GM12878 (cell line): ENCODE data around the gene ISOC2. TPM values are rescaled to one million over a fixed set of nuclear protein-coding genes. Genes with fewer than 3 reads are reported as not detected.

ENCODE experiments used
- ATAC-seq: fragments of 200-7000 bp; cut with Tn5 transposase; 3 replicates; pipeline ENCODE4 v1.9.1; 2020; ENCODE audit warnings: mild to moderate bottlenecking, moderate library complexity
- BruUV-seq: library from RNA; stranded (reverse); fragments of 400-500 nt; replicated peaks from 2 replicates; lab custom pipeline; 2021; lab: Mats Ljungman, UMichigan
- CTCF ChIA-PET: fragments of 300-600 bp; sonication (Branson Sonifier 250); formaldehyde crosslinking; extraction: SDS; loops from one replicate; lab custom pipeline; 2021; ENCODE audit warnings: inconsistent platforms; lab: Yijun Ruan, JAX
- POLR2A ChIA-PET: fragments of 350-600 bp; formaldehyde crosslinking; extraction: SDS; loops from one replicate; lab custom pipeline; 2021; ENCODE audit warnings: inconsistent platforms; lab: Charles Lee
- RAD21 ChIA-PET: fragments of 300-600 bp; sonication (Branson Sonifier 250); formaldehyde crosslinking; loops from one replicate; lab custom pipeline; 2023; ENCODE audit warnings: antibody characterized with exemption; ENCODE audit not compliant: unreplicated experiment; lab: Charles Lee
- SMC1A ChIA-PET: fragments of 300-600 bp; sonication (Branson Sonifier 250); formaldehyde crosslinking; loops from one replicate; lab custom pipeline; 2023; ENCODE audit not compliant: unreplicated experiment, uncharacterized antibody; lab: Charles Lee
- DNase-seq: peaks from one replicate; pipeline ENCODE4 v3.0.0-alpha.2; 2011; ENCODE audit warnings: low read depth, low spot score
- FAIRE-seq: peaks from 3 replicates; lab custom pipeline; 2011; peaks lifted over from hg19 to GRCh38; lab: Jason Lieb, UNC
- H2AFZ ChIP-seq: 2 replicates; pipeline ENCODE4 v1.6.0; 2011; ENCODE audit warnings: low read depth, low read length, control low read depth; ENCODE audit not compliant: control insufficient read depth
- H3K27ac ChIP-seq: 2 replicates; pipeline ENCODE4 v1.5.1; 2011; ENCODE audit warnings: control low read depth; ENCODE audit not compliant: control insufficient read depth, insufficient read depth
- H3K27me3 ChIP-seq, 2 experiments: replicated peaks in 1 of 2; 2 replicates each; pipeline versions ENCODE4 v1.6.0 to v1.6.1; 2011; ENCODE audit warnings: low read length in 1 of 2; ENCODE audit not compliant: control insufficient read depth in 2 of 2, insufficient read depth in 2 of 2
- H3K36me3 ChIP-seq, 2 experiments: 2 replicates each; pipeline ENCODE4 v1.5.1; 2011; ENCODE audit warnings: low read length in 1 of 2; ENCODE audit not compliant: control insufficient read depth in 2 of 2, insufficient read depth in 2 of 2
- H3K4me1 ChIP-seq: 2 replicates; pipeline ENCODE4 v1.6.1; 2011; ENCODE audit warnings: mild to moderate bottlenecking, low read length, moderate library complexity, mixed read lengths; ENCODE audit not compliant: control insufficient read depth, insufficient read depth
- H3K4me2 ChIP-seq: 2 replicates; pipeline ENCODE4 v1.6.0; 2011; ENCODE audit warnings: control low read depth; ENCODE audit not compliant: control insufficient read depth, insufficient read depth
- H3K4me3 ChIP-seq: fragments of 200-600 bp; sonication (generic); 2 replicates; pipeline ENCODE4 v1.5.1; 2016
- H3K79me2 ChIP-seq: 2 replicates; pipeline ENCODE4 v1.6.0; 2011; ENCODE audit warnings: low read length; ENCODE audit not compliant: control insufficient read depth, insufficient read depth
- H3K9ac ChIP-seq: 2 replicates; pipeline ENCODE4 v1.8.0; 2011; ENCODE audit warnings: low read length, control low read depth, mixed read lengths; ENCODE audit not compliant: control insufficient read depth, insufficient read depth
- H3K9me3 ChIP-seq: replicated peaks from 3 replicates; pipeline ENCODE4 v1.5.1; 2011; ENCODE audit warnings: mild to moderate bottlenecking, low read length; ENCODE audit not compliant: control insufficient read depth, insufficient read depth
- H4K20me1 ChIP-seq: 2 replicates; pipeline ENCODE4 v1.6.0; 2011; ENCODE audit not compliant: control insufficient read depth, insufficient read depth
- CREM ChIP-seq: IDR thresholded peaks from 2 replicates; pipeline ENCODE4 v1.6.1; 2014; ENCODE audit warnings: antibody characterized with exemption, low read depth
- FOXK2 ChIP-seq: fragments of 450-650 bp; IDR thresholded peaks from 2 replicates; pipeline ENCODE4 v1.6.1; 2017; ENCODE audit warnings: mild to moderate bottlenecking, moderate library complexity
- MXI1 ChIP-seq: fragments of 150-350 bp; IDR thresholded peaks from 2 replicates; pipeline ENCODE4 v1.6.1; 2011; ENCODE audit warnings: low read depth, mild to moderate bottlenecking, inconsistent platforms, low read length, improper control_type of control experiment
- NFYB ChIP-seq: IDR thresholded peaks from 2 replicates; pipeline ENCODE4 v1.6.1; 2011; ENCODE audit warnings: low read depth, mild to moderate bottlenecking, low read length, improper control_type of control experiment, moderate library complexity; ENCODE audit not compliant: insufficient read depth
- POLR2A ChIP-seq: IDR thresholded peaks from 2 replicates; pipeline ENCODE4 v1.6.1; 2011; ENCODE audit warnings: low read depth, mild to moderate bottlenecking, low read length
- POU2F2 ChIP-seq: IDR thresholded peaks from 3 replicates; pipeline ENCODE4 v1.6.1; 2011; ENCODE audit warnings: low read depth, mild to moderate bottlenecking, low read length, borderline replicate concordance
- SUZ12 ChIP-seq: fragments of 200-600 bp; sonication (generic); IDR thresholded peaks from one replicate; pipeline ENCODE4 v1.6.1; 2018; ENCODE audit warnings: antibody characterized with exemption, mild to moderate bottlenecking; ENCODE audit not compliant: unreplicated experiment
- TAF1 ChIP-seq: IDR thresholded peaks from 2 replicates; pipeline ENCODE4 v1.6.1; 2011; ENCODE audit warnings: mild to moderate bottlenecking, low read depth, low read length, borderline replicate concordance
- WGBS: methylation state at CpG from one replicate; pipeline ENCODE4 v1.1.6; 2016; ENCODE audit warnings: low lambda C conversion rate; ENCODE audit not compliant: insufficient replicate concordance, insufficient coverage; ENCODE audit errors: missing lambda C conversion rate; 5-methylcytosine and 5-hydroxymethylcytosine counted together
- in situ Hi-C: fragments of 300-500 bp; cut with MboI; formaldehyde crosslinking; loops from 9 replicates; pipeline ENCODE4 v1.14.3; 2018; ENCODE audit warnings: mixed read lengths
- intact Hi-C: fragments of 100-400 bp; cut with micrococcal nuclease; formaldehyde crosslinking; loops from one replicate; pipeline ENCODE4 v1.14.2; 2022; ENCODE audit not compliant: unreplicated experiment
- polyA plus RNA-seq, 11 experiments: library from polyadenylated mRNA; depleted of rRNA in 4 of 11; unstranded in 6 of 11; stranded (reverse) in 5 of 11; fragments of >200 nt; fragmentation: Nextera tagmentation in 4 of 11; fragmentation: Illumina TruSeq in 1 of 11; extraction: Ambion mirVana in 4 of 11; extraction: Trizol in 1 of 11; gene quantifications; 1 replicate in 1 of 11; 2 replicates in 10 of 11; pipeline versions ENCODE4 v1.2.1 to v1.2.3, GENCODE V29; 2011 to 2016; ENCODE audit warnings: inconsistent platforms in 2 of 11, missing spikeins in 2 of 11, low read depth in 1 of 11
- total RNA-seq, 4 experiments: library from RNA; depleted of rRNA in 3 of 4; stranded (reverse); fragments of >200 nt in 3 of 4; fragmentation: Illumina TruSeq in 1 of 4; extraction: Trizol in 1 of 4; gene quantifications; 2 replicates each; pipeline versions ENCODE4 v1.2.1 to v1.2.3, GENCODE V29; 2013 to 2021

ISOC2 gene
- total and polyA plus RNA-seq, 10 of the 15 experiments (the other 5 are each of a cell fraction or from before 2014, with no cell fraction given), result 0.72 to 238 (median 56.9) TPM

- ChIA-PET RAD21 (no interaction called here), POLR2A (no interaction called here), CTCF (interaction anchor here (0.8 to 2.0 kb wide), 3 partner anchors 16 to 112 kb away, joined by 3 to 4 read pairs (median 4); no protein-coding TSS in a partner anchor), SMC1A (no interaction called here)
- no TSS peak for BruUV-seq
- H3K79me2 ChIP-seq, result no peaks in the 10 kb centered on the region
- H3K9me3 ChIP-seq, result no peaks in the 10 kb centered on the region
- 64% methylated on average over 17 of the region's 34 CpGs for WGBS
- no peak overlapping the region for H3K4me2 ChIP-seq
- no peak overlapping the region for H3K4me3 ChIP-seq
- H3K27me3 ChIP-seq, result no peaks in the 10 kb centered on the region; a peak in 2 of 4 replicates
- no peak overlapping the region for H3K27ac ChIP-seq
- peaks cover 3 to 4% of the 10 kb centered on the region in 2 experiments for H3K36me3 ChIP-seq
- intact Hi-C loops, result no loop called here
- FAIRE-seq (no peak), DNase-seq (no peak), ATAC-seq (peak; percentile 60)
- TF ChIP-seq MXI1, result no peak
- TF ChIP-seq NFYB, result 0 out of 2 replicates have a peak, but pooled peaks have one; percentile 19
- peak; percentile 56; the same call in 1 of the 3 replicates for TF ChIP-seq POU2F2
- peak; percentile 27; the same call in 1 of the 2 replicates for TF ChIP-seq FOXK2
- TF ChIP-seq CREM, result no peak
- H2AFZ ChIP-seq, result no peak overlapping the region
- in situ Hi-C loops, result no loop called here
- H3K4me1 ChIP-seq, result no peaks in the 10 kb centered on the region
- H4K20me1 ChIP-seq, result peaks cover 4% of the 10 kb centered on the region; the same call in 1 of the 2 replicates
- H3K9ac ChIP-seq, result no peak overlapping the region
Observed at GRCh38 chr19:55452749-55453346, 8.6 kb downstream of the ISOC2 start.

DNA sequence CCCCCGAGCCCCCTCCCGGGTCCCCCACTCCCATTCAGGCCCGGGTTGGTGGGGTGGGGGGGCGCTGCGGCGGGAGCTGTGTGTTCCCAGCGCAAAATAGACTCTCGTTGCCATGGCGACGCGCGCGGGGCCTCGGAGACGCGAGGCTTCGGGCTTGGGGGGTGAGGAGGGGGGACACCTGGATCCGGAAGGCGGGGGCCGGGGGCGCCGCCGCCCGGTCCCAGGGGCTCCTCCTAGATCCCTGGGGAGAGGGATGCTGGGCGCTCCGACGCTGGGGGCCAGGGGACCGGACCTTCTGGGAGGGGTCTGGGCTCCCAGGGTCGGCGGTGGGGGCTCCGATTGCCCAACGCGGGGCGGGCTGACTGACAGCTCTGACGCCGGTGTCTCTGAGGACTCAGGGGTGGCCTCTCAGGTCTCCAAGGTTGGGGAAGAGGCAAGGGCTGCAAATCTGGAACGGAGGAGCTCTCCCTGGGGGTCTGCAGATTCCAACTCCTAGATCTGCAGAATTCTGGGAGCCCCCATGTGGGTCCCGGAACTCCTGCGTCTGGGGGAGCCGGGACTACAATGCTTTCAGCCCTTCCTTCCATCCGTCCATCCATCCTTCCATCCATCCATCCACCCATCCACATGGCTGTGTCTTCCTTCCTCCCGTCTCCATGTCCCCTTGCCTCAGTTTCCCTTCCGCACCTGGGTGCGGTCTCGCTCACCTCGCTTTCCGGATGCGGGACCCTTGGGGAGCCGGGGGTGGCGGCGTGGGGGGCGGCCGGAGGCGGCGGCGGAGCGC, 9.3 kb downstream of the ISOC2 start:
- in situ Hi-C loops, result no loop called here
- H3K4me1 ChIP-seq, result no peaks in the 10 kb centered on the region
- DNase-seq, result no peak
- no peak overlapping the region for H3K27ac ChIP-seq
- RAD21 ChIA-PET, result no interaction called here
- no TSS peak for BruUV-seq
- SMC1A ChIA-PET, result no interaction called here
- intact Hi-C loops, result no loop called here
- H3K79me2 ChIP-seq, result no peaks in the 10 kb centered on the region
- TF ChIP-seq SUZ12 (peak; percentile 86), POLR2A (0 out of 2 replicates have a peak, but pooled peaks have one; percentile 17), TAF1 (no peak)
- no peak overlapping the region for H3K4me3 ChIP-seq
- FAIRE-seq, result no peak
- no peak overlapping the region for H3K9ac ChIP-seq
- no peak overlapping the region for H2AFZ ChIP-seq
- no peaks in the 10 kb centered on the region for H3K9me3 ChIP-seq
- no peaks in the 10 kb centered on the region; a peak in 2 of 4 replicates for H3K27me3 ChIP-seq
- POLR2A ChIA-PET, result no interaction called here
- CTCF ChIA-PET, result interaction anchor here (2.0 kb wide), 1 partner anchor 52 kb away, joined by 4 read pairs; no protein-coding TSS in a partner anchor
- ATAC-seq, result no peak
- peaks cover 3 to 4% of the 10 kb centered on the region in 2 experiments for H3K36me3 ChIP-seq
- 24% methylated on average over 34 of the region's 57 CpGs for whole genome bisulfite sequencing
- H4K20me1 ChIP-seq, result peaks cover 4% of the 10 kb centered on the region; the same call in 1 of the 2 replicates
- no peak overlapping the region for H3K4me2 ChIP-seq
